PC-3 (cell line): Measurements from ENCODE around the gene HECTD1. TPM values are rescaled to one million over a fixed set of nuclear protein-coding genes. Genes with fewer than 3 reads are reported as not detected.

ENCODE experiments used
- ATAC-seq: fragments of 200-7000 bp; cut with Tn5 transposase; 2 replicates; pipeline ENCODE4 v1.9.1; 2020; ENCODE audit warnings: mild to moderate bottlenecking, moderate library complexity
- BruUV-seq: library from RNA; stranded (reverse); fragments of 400-500 nt; replicated peaks from 2 replicates; lab custom pipeline; 2021; lab: Mats Ljungman, UMichigan
- CTCF ChIA-PET: fragments of 300-600 bp; sonication (Branson Sonifier 250); formaldehyde crosslinking; loops from one replicate; lab custom pipeline; 2022; ENCODE audit warnings: antibody characterized with exemption; lab: Charles Lee
- POLR2A ChIA-PET: fragments of 300-600 bp; sonication (Branson Sonifier 250); formaldehyde crosslinking; loops from one replicate; lab custom pipeline; 2022; ENCODE audit warnings: antibody characterized with exemption; ENCODE audit not compliant: unreplicated experiment; lab: Charles Lee
- DNase-seq: peaks from one replicate; pipeline ENCODE4 v3.0.0-alpha.2; 2015
- H2AFZ ChIP-seq: fragments of 300-600 bp; sonication (generic); 2 replicates; pipeline ENCODE4 v1.6.0; 2016; ENCODE audit warnings: antibody characterized with exemption, low read length
- H3F3A ChIP-seq: fragments of 300-600 bp; sonication (generic); one replicate; pipeline ENCODE4 v1.6.0; 2017; ENCODE audit warnings: antibody characterized with exemption, low read length, control low read depth, mild to moderate bottlenecking; ENCODE audit not compliant: unreplicated experiment
- H3K27ac ChIP-seq: fragments of 300-600 bp; sonication (generic); 2 replicates; pipeline ENCODE4 v1.5.1; 2016; ENCODE audit warnings: mild to moderate bottlenecking, low read length
- H3K27me3 ChIP-seq: fragments of 300-600 bp; sonication (generic); 2 replicates; pipeline ENCODE4 v1.6.1; 2016; ENCODE audit warnings: low read length, mixed read lengths
- H3K36me3 ChIP-seq: fragments of 300-600 bp; sonication (generic); 2 replicates; pipeline ENCODE4 v1.6.1; 2016; ENCODE audit warnings: low read depth, mixed run types, low read length, mixed read lengths
- H3K4me1 ChIP-seq: fragments of 300-600 bp; sonication (generic); 2 replicates; pipeline ENCODE4 v1.5.1; 2016; ENCODE audit warnings: low read length; ENCODE audit not compliant: insufficient read depth
- H3K4me2 ChIP-seq: fragments of 300-600 bp; sonication (generic); 2 replicates; pipeline ENCODE4 v1.6.0; 2016; ENCODE audit warnings: low read length
- H3K4me3 ChIP-seq: fragments of 300-600 bp; sonication (generic); 2 replicates; pipeline ENCODE4 v1.5.1; 2016; ENCODE audit warnings: mild to moderate bottlenecking, low read length, mixed read lengths
- H3K79me2 ChIP-seq: fragments of 300-600 bp; sonication (generic); 2 replicates; pipeline ENCODE4 v1.6.1; 2017; ENCODE audit warnings: low read length, mixed read lengths
- H3K9ac ChIP-seq: fragments of 300-600 bp; sonication (generic); 2 replicates; pipeline ENCODE4 v1.6.0; 2016; ENCODE audit warnings: mild to moderate bottlenecking, low read length
- H3K9me2 ChIP-seq: fragments of 300-600 bp; sonication (generic); replicated peaks from 2 replicates; pipeline ENCODE4 v1.6.1; 2016; ENCODE audit warnings: mixed run types, low read length, mixed read lengths
- H3K9me3 ChIP-seq: fragments of 300-600 bp; sonication (generic); 2 replicates; pipeline ENCODE4 v1.6.1; 2016; ENCODE audit warnings: low read length, mixed read lengths
- H4K20me1 ChIP-seq: fragments of 300-600 bp; sonication (generic); 2 replicates; pipeline ENCODE4 v1.6.1; 2016; ENCODE audit warnings: low read length, mixed read lengths
- CTCF ChIP-seq: fragments of 300-600 bp; sonication (generic); conservative IDR thresholded peaks from 2 replicates; pipeline ENCODE4 v1.5.1; 2017; ENCODE audit warnings: antibody characterized with exemption, low read depth, mild to moderate bottlenecking, low read length
- EZH2 ChIP-seq: fragments of 300-600 bp; sonication (generic); IDR thresholded peaks from one replicate; pipeline ENCODE4 v1.6.1; 2017; ENCODE audit warnings: antibody characterized with exemption, mild to moderate bottlenecking, low read length; ENCODE audit not compliant: unreplicated experiment
- EZH2phosphoT487 ChIP-seq: fragments of 300-600 bp; sonication (generic); IDR thresholded peaks from 2 replicates; pipeline ENCODE4 v1.6.1; 2018; ENCODE audit warnings: mild to moderate bottlenecking, antibody characterized with exemption, low read length, borderline replicate concordance
- intact Hi-C: fragments of 100-400 bp; cut with micrococcal nuclease; formaldehyde crosslinking; loops from 2 replicates; pipeline ENCODE4 v1.9.0; 2023
- total RNA-seq: library from RNA; depleted of rRNA; stranded (reverse); fragments of >200 nt; gene quantifications from 2 replicates; pipeline ENCODE4 v1.2.3, GENCODE V29; 2014

The HECTD1 gene
- total RNA-seq, 1 experiment from 2014 or later: 152 TPM

- Histone ChIP-seq H3K27ac (no peak overlapping the region), H3K79me2 (no peaks in the 10 kb centered on the region), H3K4me1 (peaks cover 5% of the 10 kb centered on the region; the same call in 1 of the 2 replicates), H3K9me2 (no peaks in the 10 kb centered on the region), H2AFZ (no peak overlapping the region), H3F3A (no peaks in the 10 kb centered on the region), H4K20me1 (no peaks in the 10 kb centered on the region), H3K9me3 (no peaks in the 10 kb centered on the region), H3K4me3 (no peak overlapping the region), H3K27me3 (no peaks in the 10 kb centered on the region), H3K4me2 (no peak overlapping the region), H3K36me3 (peaks cover 62% of the 10 kb centered on the region), H3K9ac (no peak overlapping the region)
- BruUV-seq: no TSS peak
- ATAC-seq: no peak
- ChIA-PET CTCF (no interaction called here), POLR2A (no interaction called here)
- no peak for DNase-seq
- no peak for TF ChIP-seq EZH2
- TF ChIP-seq CTCF: no peak
- no peak for TF ChIP-seq EZH2phosphoT487
- intact Hi-C loops: no loop called here
These were observed 74.5 kb downstream of the HECTD1 start for GRCh38 chr14:31133133-31133532.

- no peak for DNase-seq
- H3K9me3 ChIP-seq: no peaks in the 10 kb centered on the region
- H3K9me2 ChIP-seq: no peaks in the 10 kb centered on the region
- no peak for TF ChIP-seq EZH2phosphoT487
- TF ChIP-seq EZH2: no peak
- no peak for TF ChIP-seq CTCF
- H3K4me2 ChIP-seq: no peak overlapping the region
- peaks cover 47% of the 10 kb centered on the region for H3K36me3 ChIP-seq
- no peak overlapping the region for H3K9ac ChIP-seq
- ATAC-seq: no peak
- H4K20me1 ChIP-seq: no peaks in the 10 kb centered on the region
- H3F3A ChIP-seq: no peaks in the 10 kb centered on the region
- ChIA-PET CTCF (no interaction called here), POLR2A (no interaction called here)
- TSS peak; percentile 19 for BruUV-seq
- no peaks in the 10 kb centered on the region for H3K79me2 ChIP-seq
- H2AFZ ChIP-seq: no peak overlapping the region
- intact Hi-C loops: no loop called here
- H3K4me1 ChIP-seq: no peaks in the 10 kb centered on the region
- no peak overlapping the region for H3K27ac ChIP-seq
- H3K4me3 ChIP-seq: no peak overlapping the region
- H3K27me3 ChIP-seq: no peaks in the 10 kb centered on the region
These were observed 78.7 kb downstream of the HECTD1 start for GRCh38 chr14:31128601-31129526.

GRCh38 chr14:31127690-31128089 lies 79.9 kb downstream of the HECTD1 start:
- intact Hi-C loops: no loop called here
- POLR2A ChIA-PET: no interaction called here

More at GRCh38 chr14:31127690-31128089, 79.9 kb downstream of the HECTD1 start:
- CTCF ChIA-PET: interaction anchor here (0.7 kb wide), 1 partner anchor 78 kb away, joined by 3 read pairs; no protein-coding TSS in a partner anchor
- no peaks in the 10 kb centered on the region for H3K79me2 ChIP-seq
- no peak overlapping the region for H3K9ac ChIP-seq
- H3F3A ChIP-seq: no peaks in the 10 kb centered on the region
- H3K9me3 ChIP-seq: no peaks in the 10 kb centered on the region
- H3K4me2 ChIP-seq: no peak overlapping the region
- no peak overlapping the region for H3K27ac ChIP-seq
- H3K36me3 ChIP-seq: peaks cover 45% of the 10 kb centered on the region
- H3K27me3 ChIP-seq: no peaks in the 10 kb centered on the region
- no peak overlapping the region for H3K4me3 ChIP-seq
- H3K9me2 ChIP-seq: no peaks in the 10 kb centered on the region
- DNase-seq: no peak
- no peak for ATAC-seq
- H2AFZ ChIP-seq: no peak overlapping the region
- no peaks in the 10 kb centered on the region for H3K4me1 ChIP-seq
- BruUV-seq: no TSS peak
- TF ChIP-seq EZH2 (no peak), CTCF (no peak), EZH2phosphoT487 (no peak)
- H4K20me1 ChIP-seq: no peaks in the 10 kb centered on the region
